OCI-LY1 (cell line): ENCODE data around the gene AMH.

Experiments
- H2AFZ ChIP-seq: fragments of 200-600 bp; sonication (generic), shearing (Covaris generic); 2 replicates; pipeline ENCODE4 v1.6.0; 2014; ENCODE audit warnings: antibody characterized with exemption, mild to moderate bottlenecking, low read length
- H3F3A ChIP-seq: fragments of 200-600 bp; sonication (generic), shearing (Covaris generic); 2 replicates; pipeline ENCODE4 v1.6.0; 2014; ENCODE audit warnings: mild to moderate bottlenecking, antibody characterized with exemption, low read length, moderate library complexity; ENCODE audit not compliant: insufficient read depth
- H3K27ac ChIP-seq: fragments of 200-600 bp; sonication (generic); 2 replicates; pipeline ENCODE4 v1.5.1; 2014; ENCODE audit warnings: low read length, mixed run types, mild to moderate bottlenecking, low read depth; ENCODE audit not compliant: poor library complexity, severe bottlenecking
- H3K27me3 ChIP-seq: fragments of 200-600 bp; sonication (generic); 2 replicates; pipeline ENCODE4 v1.6.0; 2014; ENCODE audit warnings: antibody characterized with exemption, mild to moderate bottlenecking, low read length, moderate library complexity; ENCODE audit not compliant: insufficient read depth
- H3K36me3 ChIP-seq: fragments of 200-600 bp; sonication (generic); 2 replicates; pipeline ENCODE4 v1.6.1; 2014; ENCODE audit warnings: mild to moderate bottlenecking, antibody characterized with exemption, low read length, moderate library complexity, mixed read lengths; ENCODE audit not compliant: insufficient read depth
- H3K4me1 ChIP-seq: fragments of 200-600 bp; sonication (generic); 2 replicates; pipeline ENCODE4 v1.5.1; 2014; ENCODE audit warnings: mild to moderate bottlenecking, low read length, moderate library complexity; ENCODE audit not compliant: insufficient read depth, severe bottlenecking
- H3K4me2 ChIP-seq: fragments of 200-600 bp; sonication (generic), shearing (Covaris generic); 2 replicates; pipeline ENCODE4 v1.6.1; 2014; ENCODE audit warnings: low read length
- H3K4me3 ChIP-seq: fragments of 200-600 bp; sonication (generic); 2 replicates; pipeline ENCODE4 v1.5.1; 2014; ENCODE audit warnings: low read length, low read depth, mild to moderate bottlenecking, mixed read lengths; ENCODE audit not compliant: poor library complexity, severe bottlenecking
- H3K79me2 ChIP-seq: fragments of 200-600 bp; shearing (Covaris generic); 2 replicates; pipeline ENCODE4 v1.6.1; 2016; ENCODE audit warnings: mixed run types, low read length, mixed read lengths; ENCODE audit not compliant: insufficient read depth
- H3K9ac ChIP-seq: fragments of 200-600 bp; sonication (generic), shearing (Covaris generic); 2 replicates; pipeline ENCODE4 v1.6.1; 2014; ENCODE audit warnings: mild to moderate bottlenecking, low read length, mixed read lengths
- H3K9me2 ChIP-seq: fragments of 200-600 bp; sonication (generic), shearing (Covaris generic); 2 replicates; pipeline ENCODE4 v1.6.1; 2014; ENCODE audit warnings: low read depth, mild to moderate bottlenecking, low read length, mixed read lengths
- H3K9me3 ChIP-seq: fragments of 200-600 bp; shearing (Covaris generic); 2 replicates; pipeline ENCODE4 v1.6.1; 2014; ENCODE audit warnings: low read length, mixed read lengths
- H4K20me1 ChIP-seq: fragments of 200-600 bp; sonication (generic), shearing (Covaris generic); 2 replicates; pipeline ENCODE4 v1.6.0; 2016; ENCODE audit warnings: mild to moderate bottlenecking, low read length; ENCODE audit not compliant: insufficient read depth
- EZH2 ChIP-seq: fragments of 200-600 bp; sonication (generic), shearing (Covaris generic); IDR thresholded peaks from 2 replicates; pipeline ENCODE4 v1.8.0; 2017; ENCODE audit warnings: borderline replicate concordance, mixed run types, mild to moderate bottlenecking, antibody characterized with exemption, low read length, moderate library complexity, mixed read lengths
- TF ChIP-seq, protein P1 (sequence below): fragments of 200-600 bp; sonication (generic), shearing (Covaris generic); IDR thresholded peaks from 2 replicates; pipeline ENCODE4 v1.5.1; 2017; ENCODE audit warnings: mild to moderate bottlenecking, antibody characterized with exemption, low read length, moderate library complexity, mixed read lengths

The AMH gene

DNA sequence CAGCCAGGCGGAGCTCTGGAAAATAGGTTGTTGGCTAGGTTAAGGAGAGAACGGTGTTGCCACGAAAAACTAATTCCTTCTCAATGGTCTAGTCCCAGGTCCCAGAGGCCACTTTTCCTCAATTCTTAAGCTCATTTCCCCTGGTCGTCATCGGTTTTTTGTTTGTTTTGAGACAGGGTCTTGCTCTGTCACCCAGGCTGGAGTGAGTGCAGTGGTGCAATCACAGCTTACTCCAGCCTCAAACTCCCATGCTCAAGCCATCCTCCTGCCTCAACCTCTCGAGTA lies 11.3 kb upstream of the AMH start:
- H3K9me3 ChIP-seq = no peaks in the 10 kb centered on the region
- H3K27ac ChIP-seq = peak overlapping the region; percentile 79
- H3K4me1 ChIP-seq = peaks cover 65% of the 10 kb centered on the region
- H2AFZ ChIP-seq = no peak overlapping the region
- no peaks in the 10 kb centered on the region for H3F3A ChIP-seq
- peak overlapping the region; percentile 94 for H3K4me3 ChIP-seq
- H4K20me1 ChIP-seq = no peaks in the 10 kb centered on the region
- H3K4me2 ChIP-seq = peak overlapping the region; percentile 97
- no peaks in the 10 kb centered on the region for H3K9me2 ChIP-seq
- H3K27me3 ChIP-seq = no peaks in the 10 kb centered on the region
- H3K36me3 ChIP-seq = peaks cover 28% of the 10 kb centered on the region
- TF ChIP-seq, protein P1, sequence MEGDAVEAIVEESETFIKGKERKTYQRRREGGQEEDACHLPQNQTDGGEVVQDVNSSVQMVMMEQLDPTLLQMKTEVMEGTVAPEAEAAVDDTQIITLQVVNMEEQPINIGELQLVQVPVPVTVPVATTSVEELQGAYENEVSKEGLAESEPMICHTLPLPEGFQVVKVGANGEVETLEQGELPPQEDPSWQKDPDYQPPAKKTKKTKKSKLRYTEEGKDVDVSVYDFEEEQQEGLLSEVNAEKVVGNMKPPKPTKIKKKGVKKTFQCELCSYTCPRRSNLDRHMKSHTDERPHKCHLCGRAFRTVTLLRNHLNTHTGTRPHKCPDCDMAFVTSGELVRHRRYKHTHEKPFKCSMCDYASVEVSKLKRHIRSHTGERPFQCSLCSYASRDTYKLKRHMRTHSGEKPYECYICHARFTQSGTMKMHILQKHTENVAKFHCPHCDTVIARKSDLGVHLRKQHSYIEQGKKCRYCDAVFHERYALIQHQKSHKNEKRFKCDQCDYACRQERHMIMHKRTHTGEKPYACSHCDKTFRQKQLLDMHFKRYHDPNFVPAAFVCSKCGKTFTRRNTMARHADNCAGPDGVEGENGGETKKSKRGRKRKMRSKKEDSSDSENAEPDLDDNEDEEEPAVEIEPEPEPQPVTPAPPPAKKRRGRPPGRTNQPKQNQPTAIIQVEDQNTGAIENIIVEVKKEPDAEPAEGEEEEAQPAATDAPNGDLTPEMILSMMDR = no peak
- no peak for TF ChIP-seq EZH2
- peaks cover 65% of the 10 kb centered on the region for H3K79me2 ChIP-seq
- peak overlapping the region; percentile 88 for H3K9ac ChIP-seq

DNA sequence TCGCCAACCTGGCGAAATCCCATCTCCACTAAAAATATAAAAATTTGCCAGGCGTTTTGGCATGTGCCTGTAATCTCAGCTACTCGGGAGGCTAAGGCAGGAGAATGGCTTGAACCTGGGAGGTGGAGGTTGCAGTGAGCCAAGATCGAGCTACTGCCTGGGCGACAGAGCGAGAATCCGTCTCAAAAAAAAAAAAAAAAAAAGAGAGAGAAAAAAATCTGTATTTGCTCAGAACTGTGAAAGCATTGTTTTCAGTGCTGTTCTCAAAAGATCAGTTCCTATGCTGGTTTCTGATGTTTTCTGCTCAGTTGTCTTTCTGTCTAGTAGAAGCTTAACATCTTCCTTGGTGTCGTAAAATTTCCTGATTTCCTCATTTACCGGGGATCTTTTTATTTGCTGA lies 9.9 kb upstream of the AMH start:
- H3K36me3 ChIP-seq = peaks cover 29% of the 10 kb centered on the region
- no peaks in the 10 kb centered on the region for H3F3A ChIP-seq
- H3K9me2 ChIP-seq = no peaks in the 10 kb centered on the region
- no peaks in the 10 kb centered on the region for H3K9me3 ChIP-seq
- H4K20me1 ChIP-seq = no peaks in the 10 kb centered on the region
- H3K27ac ChIP-seq = no peak overlapping the region
- no peak overlapping the region for H2AFZ ChIP-seq
- peaks cover 65% of the 10 kb centered on the region for H3K79me2 ChIP-seq
- H3K9ac ChIP-seq = peak overlapping the region; percentile 88
- peak overlapping the region; percentile 94 for H3K4me3 ChIP-seq
- TF ChIP-seq, protein P1 = no peak
- TF ChIP-seq EZH2 = no peak
- H3K27me3 ChIP-seq = no peaks in the 10 kb centered on the region
- peak overlapping the region; percentile 97 for H3K4me2 ChIP-seq
- H3K4me1 ChIP-seq = peaks cover 51% of the 10 kb centered on the region

DNA sequence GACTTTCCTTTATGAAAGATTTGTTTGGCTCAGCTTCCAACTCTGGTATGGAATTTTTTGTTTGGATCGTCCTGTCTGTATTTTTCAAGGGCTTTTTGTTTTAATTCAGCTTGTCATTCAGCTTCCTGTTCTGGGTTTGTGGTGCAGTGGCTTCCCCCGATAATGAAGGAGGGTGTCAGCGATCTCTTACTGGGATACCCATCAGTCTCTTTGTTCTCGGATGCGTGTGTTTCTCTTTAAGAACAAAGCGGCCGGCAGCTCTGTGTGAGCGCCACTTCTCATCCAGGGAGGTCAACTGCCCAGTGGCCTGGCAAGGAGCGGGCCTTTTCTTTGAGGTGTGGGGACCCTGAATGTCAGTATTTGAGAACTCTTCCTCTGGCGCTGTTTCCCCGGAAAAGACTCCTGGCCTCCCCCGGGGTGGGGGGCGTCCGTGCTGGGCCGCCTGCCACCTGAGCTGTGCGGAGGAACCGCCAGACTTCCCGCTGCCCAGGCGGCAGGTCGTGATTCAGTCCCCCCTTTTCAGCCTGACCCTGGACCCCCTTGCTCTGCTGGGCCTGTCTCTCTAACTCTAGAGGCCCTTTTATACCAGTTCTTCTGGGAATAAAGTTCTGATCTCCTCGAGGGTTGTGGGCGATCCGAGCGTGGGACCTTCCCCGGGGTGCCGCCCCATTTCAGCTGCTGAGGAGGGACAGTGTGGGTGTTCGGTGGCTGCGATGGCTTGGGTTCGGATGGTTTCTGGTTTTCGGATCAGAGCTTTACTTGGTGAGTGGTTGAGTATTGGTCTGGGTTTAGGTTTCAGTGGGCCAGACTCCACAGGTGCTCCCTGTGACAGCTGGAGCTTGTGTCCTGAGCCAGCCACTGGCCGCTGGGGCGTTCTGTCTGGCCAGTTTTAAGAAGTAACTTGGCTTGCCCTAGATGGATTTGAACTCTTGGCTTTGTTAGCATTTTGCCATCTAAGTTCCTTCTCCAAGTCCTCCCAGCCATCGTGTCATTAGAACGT lies 9.1 kb upstream of the AMH start:
- peaks cover 42% of the 10 kb centered on the region for H3K4me1 ChIP-seq
- peaks cover 37% of the 10 kb centered on the region for H3K36me3 ChIP-seq

More for the DNA sequence above, 9.1 kb upstream of the AMH start:
- TF ChIP-seq, protein P1 = no peak
- TF ChIP-seq EZH2 = no peak
- no peak overlapping the region for H3K27ac ChIP-seq
- no peaks in the 10 kb centered on the region for H3K27me3 ChIP-seq
- H4K20me1 ChIP-seq = no peaks in the 10 kb centered on the region
- peak overlapping the region; percentile 88 for H3K9ac ChIP-seq
- H3K9me3 ChIP-seq = no peaks in the 10 kb centered on the region
- H3K9me2 ChIP-seq = no peaks in the 10 kb centered on the region
- peaks cover 63% of the 10 kb centered on the region for H3K79me2 ChIP-seq
- peak overlapping the region; percentile 97 for H3K4me2 ChIP-seq
- H3F3A ChIP-seq = no peaks in the 10 kb centered on the region
- peak overlapping the region; percentile 94 for H3K4me3 ChIP-seq
- no peak overlapping the region for H2AFZ ChIP-seq
